Ishikawa (cell line): ENCODE measurements around the gene GATAD2A.

Experiments
- CEBPB ChIP-seq: IDR thresholded peaks from 2 replicates; pipeline ENCODE4 v1.6.1; 2012
- EGR1 ChIP-seq: IDR thresholded peaks from 2 replicates; pipeline ENCODE4 v1.6.1; 2012
- EP300 ChIP-seq: IDR thresholded peaks from 2 replicates; pipeline ENCODE4 v1.6.1; 2012; ENCODE audit warnings: borderline replicate concordance
- FOXM1 ChIP-seq: IDR thresholded peaks from 2 replicates; pipeline ENCODE4 v1.6.1; 2012; ENCODE audit warnings: low read depth, borderline replicate concordance
- MAX ChIP-seq: IDR thresholded peaks from 2 replicates; pipeline ENCODE4 v1.6.1; 2012
- TAF1 ChIP-seq: IDR thresholded peaks from 2 replicates; pipeline ENCODE4 v1.6.1; 2012; ENCODE audit warnings: low read depth, mild to moderate bottlenecking

DNA sequence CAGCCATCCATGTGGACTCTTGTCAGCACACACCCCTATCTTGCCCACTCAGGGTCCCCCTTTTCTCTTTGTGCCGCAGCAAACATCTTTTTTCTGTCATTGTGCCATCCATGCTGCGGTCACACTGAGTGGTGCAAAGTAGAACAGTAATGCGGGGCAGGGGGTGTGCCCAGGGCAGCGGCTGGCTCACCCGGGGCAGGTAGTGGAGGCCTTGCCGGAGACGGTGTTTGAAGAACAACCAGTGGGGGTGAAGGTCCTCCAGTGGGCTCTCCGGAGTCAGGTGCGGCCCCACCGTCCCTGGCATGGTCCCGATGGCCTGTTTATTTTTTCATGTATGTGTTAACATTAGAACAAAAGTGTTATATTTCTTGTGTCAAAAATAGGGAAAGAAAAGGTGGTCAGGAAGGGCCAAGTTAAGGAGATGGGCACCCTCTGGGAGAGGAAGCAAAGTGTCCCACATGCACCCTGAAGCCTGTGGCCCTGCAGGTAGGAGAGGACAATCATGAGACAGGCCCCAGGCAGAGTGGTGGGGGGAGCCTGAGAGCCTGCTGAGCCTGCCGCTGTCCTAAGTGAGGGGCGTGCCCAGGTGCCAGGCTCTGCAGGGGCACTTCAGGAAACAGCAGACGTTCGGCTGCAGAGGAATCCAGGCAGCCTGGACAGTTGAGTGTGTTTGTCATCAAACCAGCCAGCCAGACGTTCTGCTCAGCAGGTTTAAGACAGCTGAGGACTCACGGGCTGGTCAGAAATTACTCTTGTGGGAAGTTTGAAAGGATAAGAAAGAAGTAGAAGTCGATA, 97.5 kb downstream of the GATAD2A start:
- TF ChIP-seq EP300 (no peak), EGR1 (no peak), FOXM1 (no peak), TAF1 (no peak), MAX (no peak), CEBPB (no peak)
